ENCODE data around the gene ALG2. TPM values are rescaled to one million over a fixed set of nuclear protein-coding genes. Genes with fewer than 3 reads are reported as not detected.
"Not testable (repeated sequence)": the region's sequence is repeated elsewhere in the genome, so short reads cannot be mapped to it uniquely, and the experiment has no call there.

ALG2 gene
- total RNA-seq, 2 donors from 2014 or later = 47.0 to 64.4 TPM

GRCh38 chr9:99239341-99240060 lies 17.8 kb upstream of the ALG2 start:
- Histone ChIP-seq H3K9me3 (no peaks in the 10 kb centered on the region), H3K4me1 (replicated peaks) (no peaks in the 10 kb centered on the region), H3K36me3 (no peaks in the 10 kb centered on the region), H3K27ac (no peak overlapping the region), H3K4me3 (no peak overlapping the region), H3K27me3 (replicated peaks; ENCODE audit: insufficient read depth) (no peaks in the 10 kb centered on the region)
- no peak for DNase-seq (ENCODE audit: low spot score)
- intact Hi-C loops (cut with DNase I) = no loop called here
- WGBS = 65% methylated on average over 6 of the region's 6 CpGs
- TF ChIP-seq POLR2AphosphoS5 (IDR thresholded peaks at IDR 0.05) (no peak), POLR2A (IDR thresholded peaks at IDR 0.05) (no peak), CTCF (IDR thresholded peaks at IDR 0.05) (no peak)

DNA sequence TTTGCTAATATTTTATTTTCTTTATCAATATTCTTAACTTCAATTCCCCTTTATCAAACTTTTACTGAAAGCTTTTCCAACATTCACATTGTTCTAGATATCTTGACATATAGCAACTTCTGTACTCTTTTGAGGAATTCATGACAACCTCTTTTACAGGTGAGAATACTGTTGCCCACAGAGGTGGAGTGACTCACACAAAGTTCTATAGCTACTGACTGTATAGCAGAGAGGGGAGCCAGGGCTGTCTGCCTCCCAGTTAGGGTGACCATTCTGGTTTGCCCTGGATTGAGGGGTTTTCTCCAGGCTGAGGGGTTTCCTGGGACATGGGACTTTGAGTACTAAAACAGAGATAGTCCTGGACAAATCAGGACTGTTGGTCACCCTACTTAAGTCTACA lies 16.6 kb upstream of the ALG2 start:
- Histone ChIP-seq H3K4me1 (replicated peaks) (no peaks in the 10 kb centered on the region), H3K36me3 (no peaks in the 10 kb centered on the region), H3K4me3 (no peak overlapping the region), H3K27ac (no peak overlapping the region), H3K27me3 (replicated peaks; ENCODE audit: insufficient read depth) (no peaks in the 10 kb centered on the region), H3K9me3 (no peaks in the 10 kb centered on the region)
- no peak for TF ChIP-seq POLR2A (IDR thresholded peaks at IDR 0.05)
- no peak for TF ChIP-seq CTCF (IDR thresholded peaks at IDR 0.05)
- TF ChIP-seq POLR2AphosphoS5 (IDR thresholded peaks at IDR 0.05) = no peak
- intact Hi-C loops (cut with DNase I) = no loop called here
- no peak for DNase-seq (ENCODE audit: low spot score)

DNA sequence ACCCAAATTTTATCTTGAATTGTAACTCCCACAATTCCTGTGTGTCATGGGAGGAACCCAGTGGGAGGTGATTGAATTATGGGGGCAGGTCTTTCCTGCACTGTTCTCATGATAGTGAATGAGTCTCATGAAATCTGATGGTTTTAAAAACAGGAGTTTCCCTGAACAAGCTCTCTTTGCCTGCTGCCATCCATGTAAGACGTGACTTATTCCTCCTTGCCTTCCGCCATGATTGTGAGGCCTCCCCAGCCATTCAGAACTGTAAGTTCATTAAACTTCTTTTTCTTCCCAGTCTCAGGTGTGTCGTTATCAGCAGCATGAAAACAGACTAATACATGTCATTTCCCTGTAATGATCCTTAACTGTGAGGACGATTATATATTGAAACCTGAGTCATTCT lies 16.1 kb upstream of the ALG2 start:
- 95% methylated on average over 4 of the region's 4 CpGs for WGBS
- DNase-seq (ENCODE audit: low spot score); H3K4me3 ChIP-seq; H3K36me3 ChIP-seq; H3K4me1 ChIP-seq (replicated peaks); H3K9me3 ChIP-seq; intact Hi-C loops (cut with DNase I); H3K27ac ChIP-seq; H3K27me3 ChIP-seq (replicated peaks; ENCODE audit: insufficient read depth): not testable (repeated sequence)

DNA sequence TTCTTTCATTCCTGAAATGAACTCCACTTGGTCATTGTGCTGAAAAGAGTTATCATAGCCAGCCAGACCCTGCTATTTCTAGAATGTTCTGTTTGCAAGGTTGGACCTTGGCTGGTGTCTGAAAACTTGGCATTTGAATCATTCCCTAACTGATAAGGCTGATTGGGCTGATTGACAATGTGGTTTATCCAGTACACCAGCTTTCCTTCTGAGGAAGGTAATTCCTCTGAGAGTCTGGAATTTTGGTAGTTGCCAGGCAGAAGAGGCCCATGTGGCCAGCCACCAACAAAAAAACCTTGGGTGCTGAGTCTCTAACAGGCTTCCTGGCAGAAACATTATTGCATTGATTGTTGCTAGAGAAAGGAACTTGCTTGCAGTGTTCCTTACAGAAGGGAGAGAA lies 15.6 kb upstream of the ALG2 start:
- Histone ChIP-seq H3K27ac (no peak overlapping the region), H3K4me3 (no peak overlapping the region), H3K27me3 (replicated peaks; ENCODE audit: insufficient read depth) (no peaks in the 10 kb centered on the region), H3K4me1 (replicated peaks) (no peaks in the 10 kb centered on the region), H3K36me3 (no peaks in the 10 kb centered on the region), H3K9me3 (no peaks in the 10 kb centered on the region)
- intact Hi-C loops (cut with DNase I) = no loop called here
- DNase-seq (ENCODE audit: low spot score) = no peak
- TF ChIP-seq POLR2AphosphoS5 (IDR thresholded peaks at IDR 0.05) (no peak), CTCF (IDR thresholded peaks at IDR 0.05) (no peak), POLR2A (IDR thresholded peaks at IDR 0.05) (no peak)

- TF ChIP-seq POLR2A (IDR thresholded peaks at IDR 0.05) (no peak), POLR2AphosphoS5 (IDR thresholded peaks at IDR 0.05) (no peak), CTCF (IDR thresholded peaks at IDR 0.05) (no peak)
- H3K4me3 ChIP-seq = no peak overlapping the region
- WGBS = 81% methylated on average over 7 of the region's 7 CpGs
- no peak overlapping the region for H3K27ac ChIP-seq
- no peaks in the 10 kb centered on the region for H3K4me1 ChIP-seq (replicated peaks)
- DNase-seq (ENCODE audit: low spot score) = no peak
- H3K36me3 ChIP-seq = no peaks in the 10 kb centered on the region
- intact Hi-C loops (cut with DNase I) = no loop called here
- no peaks in the 10 kb centered on the region for H3K27me3 ChIP-seq (replicated peaks; ENCODE audit: insufficient read depth)
- no peaks in the 10 kb centered on the region for H3K9me3 ChIP-seq
Observed at GRCh38 chr9:99235926-99236634, 14.3 kb upstream of the ALG2 start.
